Panc1 (cell line): ENCODE results near the gene LEFTY2. TPM values are rescaled to one million over a fixed set of nuclear protein-coding genes. Genes with fewer than 3 reads are reported as not detected.

Experiments used
- ATAC-seq: fragments of 200-7000 bp; cut with Tn5 transposase; 2 replicates; pipeline ENCODE4 v1.9.1; 2020; ENCODE audit warnings: mild to moderate bottlenecking, moderate library complexity
- BruUV-seq: library from RNA; stranded (reverse); fragments of 400-500 nt; replicated peaks from 2 replicates; lab custom pipeline; 2021; lab: Mats Ljungman, UMichigan
- CTCF ChIA-PET: fragments of 300-600 bp; sonication (Branson Sonifier 250); formaldehyde crosslinking; loops from one replicate; lab custom pipeline; 2022; ENCODE audit warnings: antibody characterized with exemption; lab: Charles Lee
- POLR2A ChIA-PET: fragments of 300-600 bp; sonication (Branson Sonifier 250); formaldehyde crosslinking; loops from one replicate; lab custom pipeline; 2022; ENCODE audit warnings: antibody characterized with exemption; lab: Charles Lee
- DNase-seq: peaks from one replicate; pipeline ENCODE4 v3.0.0-alpha.2; 2010; ENCODE audit warnings: low read depth, low spot score
- H3K27ac ChIP-seq: 2 replicates; pipeline ENCODE4 v1.5.1; 2011; ENCODE audit warnings: mild to moderate bottlenecking, low read length, inconsistent platforms
- H3K27me3 ChIP-seq: fragments of 200-500 bp; sonication (Bioruptor generic); 2 replicates; pipeline ENCODE4 v1.6.0; 2014; ENCODE audit warnings: low read length, inconsistent platforms; ENCODE audit not compliant: control insufficient read depth, insufficient read depth
- H3K36me3 ChIP-seq: fragments of 200-500 bp; sonication (Bioruptor generic); 2 replicates; pipeline ENCODE4 v1.5.1; 2014; ENCODE audit warnings: inconsistent platforms, mild to moderate bottlenecking, low read length, moderate library complexity; ENCODE audit not compliant: control insufficient read depth, insufficient read depth
- H3K4me1 ChIP-seq: 2 replicates; pipeline ENCODE4 v1.5.1; 2011; ENCODE audit warnings: inconsistent platforms, mild to moderate bottlenecking, low read length, moderate library complexity; ENCODE audit not compliant: control insufficient read depth, insufficient read depth
- H3K4me3 ChIP-seq, 2 experiments: 2 replicates each; pipeline ENCODE4 v1.5.1; 2011 to 2012; ENCODE audit warnings: low read depth in 2 of 2, low read length in 2 of 2, mild to moderate bottlenecking in 2 of 2, inconsistent platforms in 1 of 2, moderate library complexity in 1 of 2
- H3K9me3 ChIP-seq: fragments of 200-500 bp; sonication (Bioruptor generic); 2 replicates; pipeline ENCODE4 v1.5.1; 2014; ENCODE audit warnings: low read depth, mild to moderate bottlenecking, inconsistent platforms, low read length, moderate library complexity; ENCODE audit not compliant: control insufficient read depth, insufficient read depth
- POLR2AphosphoS5 ChIP-seq: IDR thresholded peaks from 2 replicates; pipeline ENCODE4 v1.6.1; 2012; ENCODE audit warnings: mild to moderate bottlenecking, low read depth, low read length, moderate library complexity
- SIN3A ChIP-seq: IDR thresholded peaks from 2 replicates; pipeline ENCODE4 v1.6.1; 2012; ENCODE audit warnings: low read depth, mild to moderate bottlenecking, low read length, moderate library complexity, borderline replicate concordance; ENCODE audit not compliant: insufficient read depth
- TCF7L2 ChIP-seq: IDR thresholded peaks from 2 replicates; pipeline ENCODE4 v1.6.1; 2011; ENCODE audit warnings: mild to moderate bottlenecking, low read depth, low read length, inconsistent platforms
- in situ Hi-C: cut with HindIII; loops from 2 replicates; pipeline ENCODE4 v1.10.0; 2016; ENCODE audit warnings: low sequenced_read_pairs, low pct_unique_long_range_greater_than_20kb
- intact Hi-C: fragments of 100-400 bp; cut with micrococcal nuclease; formaldehyde crosslinking; loops from one replicate; pipeline ENCODE4 v1.10.0; 2022; ENCODE audit not compliant: unreplicated experiment
- total RNA-seq: library from RNA; stranded (reverse); gene quantifications from one replicate; pipeline ENCODE4 v1.2.1, GENCODE V29; 2021; ENCODE audit not compliant: unreplicated experiment
- TF ChIP-seq, protein P1 (sequence below): fragments of 450-650 bp; IDR thresholded peaks from 2 replicates; pipeline ENCODE4 v1.5.1; 2017; ENCODE audit warnings: mild to moderate bottlenecking
- TF ChIP-seq, protein P2 (sequence below), 2 experiments: IDR thresholded peaks; 2 replicates each; pipeline ENCODE4 v1.6.1; 2011 to 2012; ENCODE audit warnings: low read depth in 2 of 2, control low read depth in 1 of 2, low read length in 1 of 2, mild to moderate bottlenecking in 1 of 2, moderate library complexity in 1 of 2; ENCODE audit not compliant: insufficient read depth in 1 of 2

Gene LEFTY2
- total RNA-seq, 1 experiment from 2014 or later = not detected

DNA sequence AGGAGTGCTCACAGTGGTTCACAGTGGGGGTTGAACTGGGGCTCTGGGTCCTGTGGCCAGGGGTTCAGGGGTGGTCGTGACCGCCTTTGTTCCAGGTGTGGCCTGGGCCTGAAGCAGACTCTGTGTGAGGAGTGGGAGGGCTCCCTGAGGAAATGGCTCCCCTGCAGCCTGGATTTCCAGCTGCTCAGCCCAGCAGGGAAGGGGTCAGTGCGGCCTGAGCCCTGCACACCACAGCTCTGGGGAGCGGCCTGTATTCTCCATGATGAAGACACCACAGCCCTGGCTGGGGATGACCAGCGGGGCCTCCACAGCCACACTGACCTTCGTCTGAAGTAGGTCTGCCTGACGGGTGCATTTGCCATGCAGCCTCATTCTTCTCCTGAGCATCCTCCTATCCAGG, 33.7 kb downstream of the LEFTY2 start:
- intact Hi-C loops = no loop called here
- no peaks in the 10 kb centered on the region for H3K27me3 ChIP-seq
- no peaks in the 10 kb centered on the region for H3K9me3 ChIP-seq
- POLR2A ChIA-PET = no interaction called here
- no peaks in the 10 kb centered on the region for H3K36me3 ChIP-seq
- DNase-seq (no peak), ATAC-seq (no peak)
- H3K4me1 ChIP-seq = no peaks in the 10 kb centered on the region
- BruUV-seq = no TSS peak
- no peak overlapping the region for H3K27ac ChIP-seq
- CTCF ChIA-PET = no interaction called here
- TF ChIP-seq, protein P1, sequence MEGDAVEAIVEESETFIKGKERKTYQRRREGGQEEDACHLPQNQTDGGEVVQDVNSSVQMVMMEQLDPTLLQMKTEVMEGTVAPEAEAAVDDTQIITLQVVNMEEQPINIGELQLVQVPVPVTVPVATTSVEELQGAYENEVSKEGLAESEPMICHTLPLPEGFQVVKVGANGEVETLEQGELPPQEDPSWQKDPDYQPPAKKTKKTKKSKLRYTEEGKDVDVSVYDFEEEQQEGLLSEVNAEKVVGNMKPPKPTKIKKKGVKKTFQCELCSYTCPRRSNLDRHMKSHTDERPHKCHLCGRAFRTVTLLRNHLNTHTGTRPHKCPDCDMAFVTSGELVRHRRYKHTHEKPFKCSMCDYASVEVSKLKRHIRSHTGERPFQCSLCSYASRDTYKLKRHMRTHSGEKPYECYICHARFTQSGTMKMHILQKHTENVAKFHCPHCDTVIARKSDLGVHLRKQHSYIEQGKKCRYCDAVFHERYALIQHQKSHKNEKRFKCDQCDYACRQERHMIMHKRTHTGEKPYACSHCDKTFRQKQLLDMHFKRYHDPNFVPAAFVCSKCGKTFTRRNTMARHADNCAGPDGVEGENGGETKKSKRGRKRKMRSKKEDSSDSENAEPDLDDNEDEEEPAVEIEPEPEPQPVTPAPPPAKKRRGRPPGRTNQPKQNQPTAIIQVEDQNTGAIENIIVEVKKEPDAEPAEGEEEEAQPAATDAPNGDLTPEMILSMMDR = no peak
- TF ChIP-seq SIN3A (no peak), TCF7L2 (no peak), POLR2AphosphoS5 (no peak)
- TF ChIP-seq, protein P2, sequence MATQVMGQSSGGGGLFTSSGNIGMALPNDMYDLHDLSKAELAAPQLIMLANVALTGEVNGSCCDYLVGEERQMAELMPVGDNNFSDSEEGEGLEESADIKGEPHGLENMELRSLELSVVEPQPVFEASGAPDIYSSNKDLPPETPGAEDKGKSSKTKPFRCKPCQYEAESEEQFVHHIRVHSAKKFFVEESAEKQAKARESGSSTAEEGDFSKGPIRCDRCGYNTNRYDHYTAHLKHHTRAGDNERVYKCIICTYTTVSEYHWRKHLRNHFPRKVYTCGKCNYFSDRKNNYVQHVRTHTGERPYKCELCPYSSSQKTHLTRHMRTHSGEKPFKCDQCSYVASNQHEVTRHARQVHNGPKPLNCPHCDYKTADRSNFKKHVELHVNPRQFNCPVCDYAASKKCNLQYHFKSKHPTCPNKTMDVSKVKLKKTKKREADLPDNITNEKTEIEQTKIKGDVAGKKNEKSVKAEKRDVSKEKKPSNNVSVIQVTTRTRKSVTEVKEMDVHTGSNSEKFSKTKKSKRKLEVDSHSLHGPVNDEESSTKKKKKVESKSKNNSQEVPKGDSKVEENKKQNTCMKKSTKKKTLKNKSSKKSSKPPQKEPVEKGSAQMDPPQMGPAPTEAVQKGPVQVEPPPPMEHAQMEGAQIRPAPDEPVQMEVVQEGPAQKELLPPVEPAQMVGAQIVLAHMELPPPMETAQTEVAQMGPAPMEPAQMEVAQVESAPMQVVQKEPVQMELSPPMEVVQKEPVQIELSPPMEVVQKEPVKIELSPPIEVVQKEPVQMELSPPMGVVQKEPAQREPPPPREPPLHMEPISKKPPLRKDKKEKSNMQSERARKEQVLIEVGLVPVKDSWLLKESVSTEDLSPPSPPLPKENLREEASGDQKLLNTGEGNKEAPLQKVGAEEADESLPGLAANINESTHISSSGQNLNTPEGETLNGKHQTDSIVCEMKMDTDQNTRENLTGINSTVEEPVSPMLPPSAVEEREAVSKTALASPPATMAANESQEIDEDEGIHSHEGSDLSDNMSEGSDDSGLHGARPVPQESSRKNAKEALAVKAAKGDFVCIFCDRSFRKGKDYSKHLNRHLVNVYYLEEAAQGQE (IDR thresholded peaks at IDR 0.05; ENCODE audit: insufficient read depth in 1 of 2, low read depth in 2 of 2, low read length in 1 of 2) = no peak
- in situ Hi-C loops = no loop called here
- H3K4me3 ChIP-seq = no peak overlapping the region

DNA sequence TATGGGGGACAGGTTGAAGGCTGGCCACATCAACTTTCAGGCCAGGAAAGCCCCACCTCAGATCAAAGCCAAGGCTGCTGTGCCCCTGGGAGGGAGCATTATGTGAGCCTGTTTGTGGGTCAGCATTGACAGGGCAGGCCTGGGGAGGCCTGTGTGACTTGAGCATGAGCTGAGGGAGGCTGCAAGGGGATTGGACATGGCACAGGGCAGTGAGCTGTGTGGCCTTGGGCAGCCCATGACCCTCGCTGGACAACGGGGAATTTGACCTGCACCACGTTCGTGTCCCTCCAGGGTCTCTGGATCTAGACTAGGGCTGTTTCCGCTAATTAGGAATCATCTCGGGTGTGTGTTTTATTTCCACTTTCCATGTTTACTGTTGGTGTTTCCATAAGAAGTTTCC, 34.6 kb downstream of the LEFTY2 start:
- ChIA-PET CTCF (no interaction called here), POLR2A (interaction anchor here (0.6 to 1.1 kb wide), 2 partner anchors 93 to 129 kb away, joined by 3 read pairs; partner anchors contain the start of genes SDE2 and SRP9)
- no TSS peak for BruUV-seq
- in situ Hi-C loops = no loop called here
- Histone ChIP-seq H3K36me3 (no peaks in the 10 kb centered on the region), H3K27me3 (no peaks in the 10 kb centered on the region), H3K27ac (no peak overlapping the region), H3K9me3 (no peaks in the 10 kb centered on the region), H3K4me1 (no peaks in the 10 kb centered on the region), H3K4me3 (no peak overlapping the region)
- TF ChIP-seq, protein P2 (IDR thresholded peaks at IDR 0.05; ENCODE audit: insufficient read depth in 1 of 2, low read depth in 2 of 2, low read length in 1 of 2) = no peak
- TF ChIP-seq SIN3A (no peak), POLR2AphosphoS5 (no peak), TCF7L2 (no peak)
- TF ChIP-seq, protein P1 = no peak
- ATAC-seq (no peak), DNase-seq (no peak)
- intact Hi-C loops = no loop called here
